Measurements from ENCODE around the gene ARFGEF3. TPM values are rescaled to one million over a fixed set of nuclear protein-coding genes. Genes with fewer than 3 reads are reported as not detected.
A peak's percentile ranks its signal among the peaks of the same experiment; 100 is the strongest.

Gene ARFGEF3
- total and polyA plus RNA-seq, 8 donors = 5.8 to 22.6 (median 8.1) TPM

DNA sequence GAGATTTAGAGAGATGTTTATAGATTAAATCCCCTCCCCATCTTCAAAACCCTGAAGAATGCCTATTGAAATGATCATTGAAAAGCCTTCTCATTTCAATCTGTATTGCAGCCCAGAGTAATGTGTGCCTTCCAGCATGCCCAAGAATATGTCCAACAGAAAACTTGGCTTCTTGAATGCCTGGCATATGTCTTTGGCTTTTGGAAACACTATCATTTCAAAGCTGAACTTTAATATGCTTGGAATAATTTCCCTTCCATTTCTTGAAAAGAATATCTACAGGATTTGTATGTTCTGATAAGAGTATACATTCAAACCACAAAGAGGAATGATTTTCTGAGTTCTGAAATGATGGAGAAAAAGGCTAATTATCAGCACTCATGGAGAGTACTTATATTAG lies 68.5 kb downstream of the ARFGEF3 start:
- intact Hi-C loops (cut with DNase I) = no loop called here
- no peaks in the 10 kb centered on the region for H3K9me3 ChIP-seq
- ATAC-seq (no peak), DNase-seq (no peak)
- TF ChIP-seq CTCF (IDR thresholded peaks at IDR 0.05) = no peak
- H3K27ac ChIP-seq = no peak overlapping the region
- H3K27me3 ChIP-seq = no peaks in the 10 kb centered on the region
- H3K4me1 ChIP-seq = no peaks in the 10 kb centered on the region
- H3K4me3 ChIP-seq = no peak overlapping the region
- no peaks in the 10 kb centered on the region for H3K36me3 ChIP-seq

- Histone ChIP-seq H3K27me3 (no peaks in the 10 kb centered on the region), H3K4me3 (no peak overlapping the region), H3K36me3 (no peaks in the 10 kb centered on the region), H3K27ac (no peak overlapping the region), H3K9me3 (no peaks in the 10 kb centered on the region), H3K4me1 (no peaks in the 10 kb centered on the region)
- no peak for ATAC-seq
- intact Hi-C loops (cut with DNase I) = no loop called here
- DNase-seq = no peak
- no peak for TF ChIP-seq CTCF (IDR thresholded peaks at IDR 0.05)
Measured at GRCh38 chr6:138230759-138231380, 69.1 kb downstream of the ARFGEF3 start.

DNA sequence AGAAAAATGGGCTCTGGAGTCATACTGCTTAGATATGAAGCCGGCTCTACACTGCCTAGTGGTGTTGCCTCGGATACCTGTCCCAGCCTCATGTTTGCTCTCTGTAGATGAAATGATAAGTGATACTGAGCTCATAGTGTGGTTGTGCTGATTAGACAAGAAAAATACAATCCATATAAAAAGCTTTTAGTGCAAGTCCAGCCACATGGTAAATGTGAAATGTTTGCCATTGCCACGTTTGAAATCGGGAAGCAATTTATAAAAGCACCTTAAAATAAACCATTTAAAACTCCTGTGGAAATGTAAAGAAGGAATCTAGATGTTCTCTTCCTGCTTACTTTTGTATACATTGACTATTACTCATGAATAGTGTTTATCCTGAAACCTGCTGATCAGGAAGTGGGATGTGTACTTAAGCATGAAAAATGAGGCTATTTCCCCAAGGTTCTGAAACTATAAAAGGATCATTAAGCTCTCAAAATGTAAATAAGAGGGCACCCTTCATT lies 69.7 kb downstream of the ARFGEF3 start:
- H3K36me3 ChIP-seq = no peaks in the 10 kb centered on the region
- H3K4me3 ChIP-seq = no peak overlapping the region
- H3K9me3 ChIP-seq = no peaks in the 10 kb centered on the region
- ATAC-seq (peak; percentile 22), DNase-seq (peak in 1 of 4 donors; percentile 31)
- H3K27me3 ChIP-seq = no peaks in the 10 kb centered on the region
- TF ChIP-seq CTCF (IDR thresholded peaks at IDR 0.05) = no peak
- no peaks in the 10 kb centered on the region for H3K4me1 ChIP-seq
- intact Hi-C loops (cut with DNase I) = no loop called here
- no peak overlapping the region for H3K27ac ChIP-seq

DNA sequence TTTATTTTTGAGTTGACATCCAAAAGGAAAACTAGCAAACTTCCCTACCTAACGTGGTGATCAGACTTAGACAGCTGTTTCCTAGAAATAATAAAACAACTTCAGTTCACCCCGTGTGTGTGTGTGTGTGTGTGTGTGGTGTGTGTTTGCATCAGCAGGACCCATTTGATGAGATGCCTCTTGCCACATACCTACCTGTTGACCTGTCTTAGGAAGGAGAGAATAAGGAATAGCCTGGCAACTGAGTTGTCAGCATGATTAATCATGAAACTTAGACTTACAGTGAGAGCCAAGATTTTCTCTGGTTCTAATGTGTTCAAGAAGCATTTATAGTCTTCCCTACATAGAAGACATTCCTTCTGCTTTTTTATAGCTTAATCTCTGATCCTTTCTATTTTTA lies 72.6 kb downstream of the ARFGEF3 start:
- no peaks in the 10 kb centered on the region for H3K4me1 ChIP-seq
- no peak overlapping the region for H3K27ac ChIP-seq
- no peaks in the 10 kb centered on the region for H3K36me3 ChIP-seq
- ATAC-seq (no peak), DNase-seq (no peak)
- H3K4me3 ChIP-seq = no peak overlapping the region
- no peaks in the 10 kb centered on the region for H3K27me3 ChIP-seq
- no peaks in the 10 kb centered on the region for H3K9me3 ChIP-seq
- intact Hi-C loops (cut with DNase I) = no loop called here
- no peak for TF ChIP-seq CTCF (IDR thresholded peaks at IDR 0.05)

DNA sequence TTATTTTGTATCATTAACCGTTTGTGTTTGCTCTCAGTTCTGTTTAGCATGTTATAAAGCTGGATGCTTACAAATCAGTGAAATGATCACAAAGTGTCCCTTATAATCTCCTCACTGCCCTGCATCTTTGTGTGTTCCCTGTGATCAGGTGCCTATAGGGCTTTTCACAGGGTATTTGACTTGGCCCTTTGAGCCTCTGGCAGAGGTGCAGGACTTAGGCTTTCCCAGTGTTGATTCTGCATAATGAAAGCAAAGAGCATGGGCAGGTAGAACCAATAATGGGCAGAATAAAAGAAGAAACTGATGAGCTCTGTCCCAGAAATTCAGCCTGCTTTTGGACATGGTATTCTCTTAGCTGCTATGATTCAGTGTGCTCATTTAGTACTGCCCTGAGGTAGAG lies 73.5 kb downstream of the ARFGEF3 start:
- H3K9me3 ChIP-seq = no peaks in the 10 kb centered on the region
- no peaks in the 10 kb centered on the region for H3K4me1 ChIP-seq
- no peak overlapping the region for H3K27ac ChIP-seq
- H3K4me3 ChIP-seq = no peak overlapping the region
- H3K36me3 ChIP-seq = no peaks in the 10 kb centered on the region
- ATAC-seq (no peak), DNase-seq (no peak)
- H3K27me3 ChIP-seq = no peaks in the 10 kb centered on the region
- TF ChIP-seq CTCF (IDR thresholded peaks at IDR 0.05) = no peak
- intact Hi-C loops (cut with DNase I) = no loop called here
